ENCODE results near the gene MTR.

DNA sequence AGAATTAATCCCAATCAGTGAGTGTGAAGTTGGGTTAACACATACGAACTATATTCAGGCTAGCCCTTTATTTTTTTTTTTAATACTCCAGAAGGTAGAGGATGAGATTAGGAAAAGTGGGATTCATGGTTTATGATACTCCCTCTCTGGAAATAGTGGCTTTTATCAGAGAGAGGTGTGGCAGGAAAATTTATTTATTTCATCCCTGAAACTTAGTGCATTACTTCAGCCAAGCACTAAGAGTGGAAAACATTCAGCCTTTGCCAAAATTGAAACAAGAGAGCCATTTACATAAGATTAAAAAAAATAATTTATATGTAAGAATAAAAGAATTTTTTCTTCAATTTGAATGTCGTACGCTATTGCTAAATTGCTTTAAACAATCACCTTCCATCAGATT lies 35.0 kb downstream of the MTR start:
- TF ChIP-seq EZH2 (IDR thresholded peaks at IDR 0.05; ENCODE audit: insufficient read depth, poor library complexity, severe bottlenecking) (no peak), EZH2phosphoT487 (IDR thresholded peaks at IDR 0.05; ENCODE audit: insufficient read depth, low read depth) (no peak)
